NCI-H1092 (cell line): ENCODE data around the gene RAB11FIP3.

ENCODE experiments used
- DNase-seq: peaks from one replicate; lab custom pipeline; 2025; lab: John Stamatoyannopoulos, UW

Gene RAB11FIP3

GRCh38 chr16:519425-519824, 94.0 kb downstream of the RAB11FIP3 start:
- DNase-seq, result no peak

- no peak for DNase-seq
Observed at GRCh38 chr16:519841-520687, 94.6 kb downstream of the RAB11FIP3 start.

GRCh38 chr16:520847-521246, 95.4 kb downstream of the RAB11FIP3 start:
- DNase-seq, result no peak

GRCh38 chr16:521381-522210, 96.1 kb downstream of the RAB11FIP3 start:
- DNase-seq, result no peak

- no peak for DNase-seq
Observed at GRCh38 chr16:522320-523096, 97.1 kb downstream of the RAB11FIP3 start.

GRCh38 chr16:523097-523741, 97.8 kb downstream of the RAB11FIP3 start:
- DNase-seq, result no peak

GRCh38 chr16:524274-525040, 99.0 kb downstream of the RAB11FIP3 start:
- no peak for DNase-seq

GRCh38 chr16:525123-525519, 99.7 kb downstream of the RAB11FIP3 start:
- DNase-seq, result no peak

- no peak for DNase-seq
Observed at GRCh38 chr16:525520-526180, 100.2 kb downstream of the RAB11FIP3 start.

GRCh38 chr16:526181-527014, 100.9 kb downstream of the RAB11FIP3 start:
- DNase-seq, result no peak

GRCh38 chr16:527015-527903, 101.8 kb downstream of the RAB11FIP3 start, which contains the start of gene CAPN15:
Gene CAPN15 (plus strand): TSS chr16:527712. CDS start chr16:546839, 19,127 bp downstream.
- peak; percentile 92 for DNase-seq

GRCh38 chr16:528111-529011, 102.9 kb downstream of the RAB11FIP3 start:
- no peak for DNase-seq

GRCh38 chr16:529012-529575, 103.6 kb downstream of the RAB11FIP3 start:
- DNase-seq, result no peak

GRCh38 chr16:530111-530817, 104.8 kb downstream of the RAB11FIP3 start:
- DNase-seq, result no peak

- no peak for DNase-seq
Observed at GRCh38 chr16:531494-532125, 106.2 kb downstream of the RAB11FIP3 start.
